ENCODE data around the gene ITGB1BP1. TPM values are rescaled to one million over a fixed set of nuclear protein-coding genes. Genes with fewer than 3 reads are reported as not detected.
A peak's percentile ranks its signal among the peaks of the same experiment; 100 is the strongest.
"Not testable (repeated sequence)": the region's sequence is repeated elsewhere in the genome, so short reads cannot be mapped to it uniquely, and the experiment has no call there.

ITGB1BP1 gene
- total RNA-seq, 1 donor from 2014 or later, result 57.8 TPM

GRCh38 chr2:9400268-9401058, 22.9 kb downstream of the ITGB1BP1 start:
- no peak for DNase-seq (ENCODE audit: low spot score)

- peak; percentile 80 for DNase-seq (ENCODE audit: low spot score)
Measured at GRCh38 chr2:9398881-9399780, 24.2 kb downstream of the ITGB1BP1 start.

- not testable (repeated sequence) for DNase-seq (ENCODE audit: low spot score)
Measured at GRCh38 chr2:9398251-9398650, 25.1 kb downstream of the ITGB1BP1 start.

- no peak for DNase-seq (ENCODE audit: low spot score)
Measured at GRCh38 chr2:9397201-9397600, 26.1 kb downstream of the ITGB1BP1 start.

- DNase-seq (ENCODE audit: low spot score), result no peak
Measured at GRCh38 chr2:9394816-9395215, 28.5 kb downstream of the ITGB1BP1 start.

- peak; percentile 88 for DNase-seq (ENCODE audit: low spot score)
Measured at GRCh38 chr2:9392898-9393765, 30.2 kb downstream of the ITGB1BP1 start.

GRCh38 chr2:9391961-9392720, 31.2 kb downstream of the ITGB1BP1 start:
- peak; percentile 22 for DNase-seq (ENCODE audit: low spot score)

- no peak for DNase-seq (ENCODE audit: low spot score)
Measured at GRCh38 chr2:9390991-9391390, 32.3 kb downstream of the ITGB1BP1 start.

- no peak for DNase-seq (ENCODE audit: low spot score)
Measured at GRCh38 chr2:9390151-9390850, 33.0 kb downstream of the ITGB1BP1 start.

GRCh38 chr2:9388950-9389911, 34.1 kb downstream of the ITGB1BP1 start:
- no peak for DNase-seq (ENCODE audit: low spot score)

GRCh38 chr2:9388199-9388681, 35.1 kb downstream of the ITGB1BP1 start:
- DNase-seq (ENCODE audit: low spot score), result no peak

- DNase-seq (ENCODE audit: low spot score), result no peak
Measured at GRCh38 chr2:9385841-9386240, 37.5 kb downstream of the ITGB1BP1 start.

- DNase-seq (ENCODE audit: low spot score), result no peak
Measured at GRCh38 chr2:9384521-9384920, 38.8 kb downstream of the ITGB1BP1 start.

GRCh38 chr2:9382604-9383235, 40.6 kb downstream of the ITGB1BP1 start:
- DNase-seq (ENCODE audit: low spot score), result no peak

- DNase-seq (ENCODE audit: low spot score), result peak; percentile 95
Measured at GRCh38 chr2:9380702-9381628, 42.4 kb downstream of the ITGB1BP1 start.

- no peak for DNase-seq (ENCODE audit: low spot score)
Measured at GRCh38 chr2:9379391-9379755, 44.0 kb downstream of the ITGB1BP1 start.
